HL-60 (cell line): ENCODE data around the gene KRT77.

Source experiments
- GABPA ChIP-seq: IDR thresholded peaks from 2 replicates; pipeline ENCODE4 v1.6.1; 2012; ENCODE audit warnings: low read depth
- POLR2AphosphoS5 ChIP-seq: IDR thresholded peaks from 2 replicates; pipeline ENCODE4 v1.6.1; 2012; ENCODE audit warnings: low read depth
- SPI1 ChIP-seq: IDR thresholded peaks from 2 replicates; pipeline ENCODE4 v1.6.1; 2012; ENCODE audit warnings: low read depth, mild to moderate bottlenecking, borderline replicate concordance
- TF ChIP-seq, protein P1 (sequence below): IDR thresholded peaks from one replicate; pipeline ENCODE4 v1.5.1; 2011; ENCODE audit warnings: low read length, control low read depth, inconsistent platforms; ENCODE audit not compliant: insufficient read depth
- TF ChIP-seq, protein P2 (sequence below): IDR thresholded peaks from 2 replicates; pipeline ENCODE4 v1.6.1; 2012; ENCODE audit warnings: low read depth; ENCODE audit not compliant: insufficient replicate concordance

GRCh38 chr12:52660934-52661499 lies 42.3 kb downstream of the KRT77 start:
- TF ChIP-seq, protein P1, sequence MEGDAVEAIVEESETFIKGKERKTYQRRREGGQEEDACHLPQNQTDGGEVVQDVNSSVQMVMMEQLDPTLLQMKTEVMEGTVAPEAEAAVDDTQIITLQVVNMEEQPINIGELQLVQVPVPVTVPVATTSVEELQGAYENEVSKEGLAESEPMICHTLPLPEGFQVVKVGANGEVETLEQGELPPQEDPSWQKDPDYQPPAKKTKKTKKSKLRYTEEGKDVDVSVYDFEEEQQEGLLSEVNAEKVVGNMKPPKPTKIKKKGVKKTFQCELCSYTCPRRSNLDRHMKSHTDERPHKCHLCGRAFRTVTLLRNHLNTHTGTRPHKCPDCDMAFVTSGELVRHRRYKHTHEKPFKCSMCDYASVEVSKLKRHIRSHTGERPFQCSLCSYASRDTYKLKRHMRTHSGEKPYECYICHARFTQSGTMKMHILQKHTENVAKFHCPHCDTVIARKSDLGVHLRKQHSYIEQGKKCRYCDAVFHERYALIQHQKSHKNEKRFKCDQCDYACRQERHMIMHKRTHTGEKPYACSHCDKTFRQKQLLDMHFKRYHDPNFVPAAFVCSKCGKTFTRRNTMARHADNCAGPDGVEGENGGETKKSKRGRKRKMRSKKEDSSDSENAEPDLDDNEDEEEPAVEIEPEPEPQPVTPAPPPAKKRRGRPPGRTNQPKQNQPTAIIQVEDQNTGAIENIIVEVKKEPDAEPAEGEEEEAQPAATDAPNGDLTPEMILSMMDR = no peak
- TF ChIP-seq POLR2AphosphoS5 (no peak), GABPA (no peak), SPI1 (no peak)
- TF ChIP-seq, protein P2, sequence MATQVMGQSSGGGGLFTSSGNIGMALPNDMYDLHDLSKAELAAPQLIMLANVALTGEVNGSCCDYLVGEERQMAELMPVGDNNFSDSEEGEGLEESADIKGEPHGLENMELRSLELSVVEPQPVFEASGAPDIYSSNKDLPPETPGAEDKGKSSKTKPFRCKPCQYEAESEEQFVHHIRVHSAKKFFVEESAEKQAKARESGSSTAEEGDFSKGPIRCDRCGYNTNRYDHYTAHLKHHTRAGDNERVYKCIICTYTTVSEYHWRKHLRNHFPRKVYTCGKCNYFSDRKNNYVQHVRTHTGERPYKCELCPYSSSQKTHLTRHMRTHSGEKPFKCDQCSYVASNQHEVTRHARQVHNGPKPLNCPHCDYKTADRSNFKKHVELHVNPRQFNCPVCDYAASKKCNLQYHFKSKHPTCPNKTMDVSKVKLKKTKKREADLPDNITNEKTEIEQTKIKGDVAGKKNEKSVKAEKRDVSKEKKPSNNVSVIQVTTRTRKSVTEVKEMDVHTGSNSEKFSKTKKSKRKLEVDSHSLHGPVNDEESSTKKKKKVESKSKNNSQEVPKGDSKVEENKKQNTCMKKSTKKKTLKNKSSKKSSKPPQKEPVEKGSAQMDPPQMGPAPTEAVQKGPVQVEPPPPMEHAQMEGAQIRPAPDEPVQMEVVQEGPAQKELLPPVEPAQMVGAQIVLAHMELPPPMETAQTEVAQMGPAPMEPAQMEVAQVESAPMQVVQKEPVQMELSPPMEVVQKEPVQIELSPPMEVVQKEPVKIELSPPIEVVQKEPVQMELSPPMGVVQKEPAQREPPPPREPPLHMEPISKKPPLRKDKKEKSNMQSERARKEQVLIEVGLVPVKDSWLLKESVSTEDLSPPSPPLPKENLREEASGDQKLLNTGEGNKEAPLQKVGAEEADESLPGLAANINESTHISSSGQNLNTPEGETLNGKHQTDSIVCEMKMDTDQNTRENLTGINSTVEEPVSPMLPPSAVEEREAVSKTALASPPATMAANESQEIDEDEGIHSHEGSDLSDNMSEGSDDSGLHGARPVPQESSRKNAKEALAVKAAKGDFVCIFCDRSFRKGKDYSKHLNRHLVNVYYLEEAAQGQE = no peak
